ENCODE data around the gene ISM1.

Gene ISM1

GRCh38 chr20:13220904-13221297 lies at the start of gene ISM1:
Gene ISM1 (plus strand): TSS chr20:13221274. CDS start chr20:13221777, 503 bp downstream.
- DNase-seq, result peak; percentile 27

GRCh38 chr20:13173201-13173600 lies 47.9 kb upstream of the ISM1 start:
- no peak for DNase-seq

- no peak for DNase-seq
Observed at GRCh38 chr20:13174402-13174801, 46.7 kb upstream of the ISM1 start.

GRCh38 chr20:13180986-13181889 lies 39.8 kb upstream of the ISM1 start:
- no peak for DNase-seq

GRCh38 chr20:13183005-13183404 lies 38.1 kb upstream of the ISM1 start:
- no peak for DNase-seq

GRCh38 chr20:13186043-13186774 lies 34.9 kb upstream of the ISM1 start:
- DNase-seq, result no peak

GRCh38 chr20:13187899-13188298 lies 33.2 kb upstream of the ISM1 start:
- no peak for DNase-seq

- no peak for DNase-seq
Observed at GRCh38 chr20:13199279-13199678, 21.8 kb upstream of the ISM1 start.

- DNase-seq, result no peak
Observed at GRCh38 chr20:13200767-13201500, 20.1 kb upstream of the ISM1 start.

- no peak for DNase-seq
Observed at GRCh38 chr20:13202565-13202964, 18.5 kb upstream of the ISM1 start.

GRCh38 chr20:13205425-13205824 lies 15.6 kb upstream of the ISM1 start:
- no peak for DNase-seq

- no peak for DNase-seq
Observed at GRCh38 chr20:13205848-13206434, 15.1 kb upstream of the ISM1 start.

GRCh38 chr20:13207016-13207415 lies 14.1 kb upstream of the ISM1 start:
- no peak for DNase-seq

- no peak for DNase-seq
Observed at GRCh38 chr20:13211956-13212618, 9.0 kb upstream of the ISM1 start.

- no peak for DNase-seq
Observed at GRCh38 chr20:13212750-13213149, 8.3 kb upstream of the ISM1 start.

GRCh38 chr20:13213335-13213734 lies 7.7 kb upstream of the ISM1 start:
- DNase-seq, result no peak

- no peak for DNase-seq
Observed at GRCh38 chr20:13216533-13216932, 4.5 kb upstream of the ISM1 start.

GRCh38 chr20:13219327-13220193 lies 1.5 kb upstream of the ISM1 start:
- DNase-seq, result no peak

GRCh38 chr20:13220194-13220903 lies 725 bp upstream of the ISM1 start:
- no peak for DNase-seq

GRCh38 chr20:13221313-13221672 lies 219 bp downstream of the ISM1 start:
- no peak for DNase-seq
